Tibial nerve (tissue), 4 donors: ENCODE measurements around the gene ILF2. TPM values are rescaled to one million over a fixed set of nuclear protein-coding genes. Genes with fewer than 3 reads are reported as not detected.
A peak's percentile ranks its signal among the peaks of the same experiment; 100 is the strongest.
"Not testable (repeated sequence)": the region's sequence is repeated elsewhere in the genome, so short reads cannot be mapped to it uniquely, and the experiment has no call there.

Experiments used
- DNase-seq, 2 donors: peaks; one replicate each; pipeline ENCODE4 v3.0.0-alpha.2; 2019; ENCODE audit warnings: low spot score in 2 of 2
- H3K27ac ChIP-seq, 4 donors: fragments of 200-600 bp; sonication (generic) in 3 of 4; one replicate each; pipeline ENCODE4 v1.5.1; 2017 to 2019; ENCODE audit warnings: mild to moderate bottlenecking in 1 of 4
- H3K27me3 ChIP-seq, 2 donors: fragments of 200-600 bp; sonication (generic) in 1 of 2; one replicate each; pipeline versions ENCODE4 v1.5.1 to v1.6.0; 2017 to 2019
- H3K36me3 ChIP-seq, 3 donors: fragments of 200-600 bp; sonication (generic); one replicate each; pipeline ENCODE4 v1.5.1; 2018 to 2019
- H3K4me1 ChIP-seq, 4 donors: fragments of 200-600 bp; sonication (generic) in 3 of 4; one replicate each; pipeline ENCODE4 v1.5.1; 2017 to 2019
- H3K4me3 ChIP-seq, 4 donors: fragments of 200-600 bp; sonication (generic) in 3 of 4; one replicate each; pipeline ENCODE4 v1.5.1; 2017 to 2019; ENCODE audit warnings: mild to moderate bottlenecking in 1 of 4, moderate library complexity in 1 of 4
- H3K9me3 ChIP-seq, 4 donors: fragments of 200-600 bp; sonication (generic) in 3 of 4; one replicate each; pipeline ENCODE4 v1.5.1; 2017 to 2019
- CTCF ChIP-seq, 5 experiments: fragments of 200-600 bp in 3 of 5; fragments of 450-650 bp in 2 of 5; sonication (generic) in 3 of 5; IDR thresholded peaks; one replicate each; pipeline ENCODE4 v1.5.1; 2016 to 2019; ENCODE audit warnings: antibody characterized with exemption in 5 of 5, mild to moderate bottlenecking in 3 of 5, moderate library complexity in 2 of 5
- EP300 ChIP-seq, 2 donors: sonication (generic); formaldehyde crosslinking; IDR thresholded peaks; one replicate each; pipeline ENCODE4 v1.6.1; 2017; ENCODE audit warnings: antibody characterized with exemption in 2 of 2, mild to moderate bottlenecking in 1 of 2
- POLR2A ChIP-seq, 2 donors: fragments of 450-650 bp; IDR thresholded peaks; one replicate each; pipeline ENCODE4 v1.6.1; 2017; ENCODE audit warnings: antibody characterized with exemption in 2 of 2, mild to moderate bottlenecking in 2 of 2, moderate library complexity in 2 of 2
- WGBS, 2 donors: methylation state at CpG; one replicate each; pipeline ENCODE4 v1.1.5; 2018; 5-methylcytosine and 5-hydroxymethylcytosine counted together
- total RNA-seq, 4 donors: library from RNA; depleted of rRNA; stranded (reverse); fragments of >200 nt; gene quantifications; one replicate each; pipeline ENCODE4 v1.1.0, GENCODE V29; 2016

Gene ILF2
- total RNA-seq, 4 donors from 2014 or later = 62.8 to 102 (median 76.7) TPM

- Histone ChIP-seq H3K4me1 (peaks cover 0 to 66% (median 8%) of the 10 kb centered on the region in 4 donors), H3K27ac (no peak overlapping the region), H3K9me3 (no peaks in the 10 kb centered on the region), H3K27me3 (no peaks in the 10 kb centered on the region), H3K4me3 (no peak overlapping the region), H3K36me3 (peaks cover 0 to 100% (median 32%) of the 10 kb centered on the region in 3 donors)
- TF ChIP-seq POLR2A (IDR thresholded peaks at IDR 0.05) (no peak), EP300 (IDR thresholded peaks at IDR 0.05) (no peak), CTCF (IDR thresholded peaks at IDR 0.05) (no peak)
- DNase-seq = no peak
- WGBS, 2 donors = 63 to 73% methylated on average over 6 of the region's 6 CpGs
These were observed 29.9 kb downstream of the ILF2 start for GRCh38 chr1:153640861-153641260.

- not testable (repeated sequence) for DNase-seq, H3K27me3 ChIP-seq, H3K9me3 ChIP-seq, H3K4me3 ChIP-seq, H3K27ac ChIP-seq
- 93 to 98% methylated on average over 4 to 5 of the region's 5 CpGs for WGBS, 2 donors
- H3K4me1 ChIP-seq = peaks cover 0 to 72% (median 14%) of the 10 kb centered on the region in 4 donors
- peaks cover 0 to 100% (median 32%) of the 10 kb centered on the region in 3 donors for H3K36me3 ChIP-seq
These were observed 30.6 kb downstream of the ILF2 start for GRCh38 chr1:153640213-153640612.

- H3K4me3 ChIP-seq = no peak overlapping the region
- TF ChIP-seq EP300 (IDR thresholded peaks at IDR 0.05) (no peak), POLR2A (IDR thresholded peaks at IDR 0.05) (no peak), CTCF (IDR thresholded peaks at IDR 0.05) (no peak)
- DNase-seq = no peak
- WGBS, 2 donors = 77 to 87% methylated on average over 3 of the region's 3 CpGs
- no peaks in the 10 kb centered on the region for H3K27me3 ChIP-seq
- H3K36me3 ChIP-seq = peaks cover 0 to 91% (median 32%) of the 10 kb centered on the region in 3 donors
- H3K27ac ChIP-seq = no peak overlapping the region
- peaks cover 0 to 69% (median 19%) of the 10 kb centered on the region in 4 donors for H3K4me1 ChIP-seq
- H3K9me3 ChIP-seq = no peaks in the 10 kb centered on the region
These were observed 31.5 kb downstream of the ILF2 start for GRCh38 chr1:153639280-153639679.

GRCh38 chr1:153638261-153638660 is 32.5 kb downstream of the ILF2 start:
- Histone ChIP-seq H3K4me3 (no peak overlapping the region), H3K27ac (no peak overlapping the region), H3K9me3 (no peaks in the 10 kb centered on the region), H3K36me3 (peaks cover 0 to 81% (median 32%) of the 10 kb centered on the region in 3 donors), H3K4me1 (peaks cover 0 to 64% (median 20%) of the 10 kb centered on the region in 4 donors), H3K27me3 (no peaks in the 10 kb centered on the region)
- no peak for DNase-seq
- TF ChIP-seq CTCF (IDR thresholded peaks at IDR 0.05) (no peak), POLR2A (IDR thresholded peaks at IDR 0.05) (no peak), EP300 (IDR thresholded peaks at IDR 0.05) (no peak)
- WGBS, 2 donors = 82 to 88% methylated on average over 6 of the region's 6 CpGs

- peaks cover 0 to 61% (median 20%) of the 10 kb centered on the region in 3 donors for H3K36me3 ChIP-seq
- no peaks in the 10 kb centered on the region for H3K27me3 ChIP-seq
- H3K9me3 ChIP-seq = no peaks in the 10 kb centered on the region
- TF ChIP-seq POLR2A (IDR thresholded peaks at IDR 0.05) (no peak), CTCF (IDR thresholded peaks at IDR 0.05) (no peak), EP300 (IDR thresholded peaks at IDR 0.05) (no peak)
- WGBS, 2 donors = 76 to 89% methylated on average over 9 of the region's 9 CpGs
- no peak overlapping the region for H3K4me3 ChIP-seq
- peak overlapping the region in 1 of 4 donors; percentile 18 for H3K27ac ChIP-seq
- peaks cover 0 to 57% (median 23%) of the 10 kb centered on the region in 4 donors for H3K4me1 ChIP-seq
- no peak for DNase-seq
These were observed 34.5 kb downstream of the ILF2 start for GRCh38 chr1:153636312-153636711.

- Histone ChIP-seq H3K9me3 (no peaks in the 10 kb centered on the region), H3K4me1 (peaks cover 0 to 54% (median 23%) of the 10 kb centered on the region in 4 donors), H3K36me3 (peaks cover 0 to 57% (median 18%) of the 10 kb centered on the region in 3 donors), H3K27me3 (no peaks in the 10 kb centered on the region), H3K27ac (peak overlapping the region in 2 of 4 donors; percentile 99), H3K4me3 (peak overlapping the region in 1 of 4 donors; percentile 97)
- no peak for DNase-seq
- TF ChIP-seq CTCF (IDR thresholded peaks at IDR 0.05) = no peak
- TF ChIP-seq POLR2A (IDR thresholded peaks at IDR 0.05) = no peak
- TF ChIP-seq EP300 (IDR thresholded peaks at IDR 0.05) = no peak
- 89 to 90% methylated on average over 7 of the region's 7 CpGs for WGBS, 2 donors
These were observed 34.9 kb downstream of the ILF2 start for GRCh38 chr1:153635872-153636271.
